B cell (primary cell): ENCODE measurements around the gene PNPLA5.

Source experiments
- CTCF ChIP-seq: fragments of 200-600 bp; IDR thresholded peaks from one replicate; pipeline ENCODE4 v1.8.0; 2022; ENCODE audit warnings: antibody characterized with exemption, mild to moderate bottlenecking
- EZH2 ChIP-seq: IDR thresholded peaks from 2 replicates; pipeline ENCODE4 v1.6.1; 2012; ENCODE audit warnings: borderline replicate concordance, low read depth, mild to moderate bottlenecking, moderate library complexity, low read length; ENCODE audit not compliant: insufficient read depth, poor library complexity, severe bottlenecking

- TF ChIP-seq CTCF = no peak
- no peak for TF ChIP-seq EZH2
These were observed 29.6 kb upstream of the PNPLA5 start for GRCh38 chr22:43921370-43921769.
